ENCODE data around the gene CDH13. TPM values are rescaled to one million over a fixed set of nuclear protein-coding genes. Genes with fewer than 3 reads are reported as not detected.

The CDH13 gene
- total and polyA plus RNA-seq, 9 of the 15 experiments (the other 6 are each of a cell fraction or from before 2014, with no cell fraction given) = 0.03 TPM; not detected in 8

DNA sequence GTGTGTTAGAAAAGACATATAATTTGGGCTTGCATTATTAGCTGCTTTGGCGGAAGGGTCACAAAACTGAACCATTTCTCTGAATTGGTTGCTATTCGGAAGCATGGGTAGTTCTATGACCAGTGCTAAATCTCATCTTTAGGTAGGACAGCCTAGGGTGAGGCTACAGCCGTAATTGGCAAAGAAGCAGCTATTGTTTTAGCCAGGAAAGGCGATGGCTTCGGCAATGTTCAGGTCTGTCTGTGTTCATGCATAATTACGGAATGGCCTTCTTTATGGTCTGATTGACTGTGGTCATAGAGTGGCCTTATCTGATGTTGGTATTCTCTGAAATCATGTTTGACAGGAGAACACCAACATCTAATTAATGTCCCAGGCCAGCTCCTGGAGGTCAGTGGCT lies 812.6 kb downstream of the CDH13 start:
- ATAC-seq = no peak
- Histone ChIP-seq H3K4me3 (no peak overlapping the region), H2AFZ (ENCODE audit: low read depth, low read length) (no peak overlapping the region), H3K27ac (ENCODE audit: extremely low read depth, low read depth, low read length) (no peak overlapping the region), H3K9me3 (replicated peaks; ENCODE audit: control insufficient read depth, insufficient read depth, low read depth, low read length) (no peaks in the 10 kb centered on the region), H3K9me1 (ENCODE audit: control insufficient read depth, insufficient read depth, low read length) (no peaks in the 10 kb centered on the region), H3K4me1 (replicated peaks in 1 of 2; ENCODE audit: control insufficient read depth in 2 of 2, insufficient read depth in 2 of 2, low read length in 2 of 2) (no peaks in the 10 kb centered on the region), H3K4me2 (ENCODE audit: insufficient read depth, low read length) (no peak overlapping the region), H3K9ac (ENCODE audit: insufficient read depth in 1 of 2, low read depth in 2 of 2, low read length in 2 of 2) (no peak overlapping the region), H3K79me2 (ENCODE audit: control insufficient read depth, insufficient read depth, low read length) (no peaks in the 10 kb centered on the region), H4K20me1 (replicated peaks; ENCODE audit: control insufficient read depth, insufficient read depth, low read length) (no peaks in the 10 kb centered on the region), H3K36me3 (ENCODE audit: control insufficient read depth, insufficient read depth, low read length) (no peaks in the 10 kb centered on the region), H3K27me3 (ENCODE audit: control insufficient read depth in 2 of 2, insufficient read depth in 2 of 2, low read length in 2 of 2) (no peaks in the 10 kb centered on the region; a peak in 1 of 5 replicates)
- TF ChIP-seq E2F3 (CRISPR knock-in tag; IDR thresholded peaks at IDR 0.05) = no peak
- TF ChIP-seq, protein P1, sequence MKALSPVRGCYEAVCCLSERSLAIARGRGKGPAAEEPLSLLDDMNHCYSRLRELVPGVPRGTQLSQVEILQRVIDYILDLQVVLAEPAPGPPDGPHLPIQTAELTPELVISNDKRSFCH (CRISPR knock-in tag; IDR thresholded peaks at IDR 0.05) = no peak
- TF ChIP-seq, protein P1 (tag; IDR thresholded peaks at IDR 0.05) = no peak
- no peak for TF ChIP-seq IRF2 (CRISPR knock-in tag; IDR thresholded peaks at IDR 0.05)
- TF ChIP-seq RBM17 (IDR thresholded peaks at IDR 0.05; ENCODE audit: borderline replicate concordance, low read depth, low read length) = no peak
- no peak for TF ChIP-seq HNRNPL (IDR thresholded peaks at IDR 0.05; ENCODE audit: low read depth, low read length)
- no peak for TF ChIP-seq SMAD3 (CRISPR knock-in tag; conservative IDR thresholded peaks at IDR 0.05)
- TF ChIP-seq SIX5 (IDR thresholded peaks at IDR 0.05; ENCODE audit: borderline replicate concordance in 1 of 2, insufficient read depth in 1 of 2, low read depth in 1 of 2, low read length in 2 of 2) = no peak
- intact Hi-C loops (cut with micrococcal nuclease) (no loop called here), in situ Hi-C loops (cut with MboI) (no loop called here)
- CTCF ChIA-PET (ENCODE audit: low intra/inter-chr PET ratio) = no interaction called here
- WGBS (ENCODE audit: insufficient coverage, low coverage, missing lambda C conversion rate) = 5% methylated on average over 6 of the region's 6 CpGs
- no peak for FAIRE-seq
- POLR2A ChIA-PET = interaction anchor here (0.7 kb wide), 1 partner anchor 335 kb away, joined by 3 read pairs; no protein-coding TSS in a partner anchor
- no peak for DNase-seq (ENCODE audit: extremely low read depth in 1 of 4, low spot score in 3 of 4)
- no TSS peak for BruUV-seq (replicated peaks)

Measured in K562 (cell line).